HCEC 1CT (cell line): Measurements from ENCODE around the gene LAMA2.
"Not testable (repeated sequence)": the region's sequence is repeated elsewhere in the genome, so short reads cannot be mapped to it uniquely, and the experiment has no call there.

Experiments
- DNase-seq: peaks from one replicate; pipeline ENCODE4 v3.0.0-alpha.2; 2017

Gene LAMA2

GRCh38 chr6:129134535-129134934 is 251.6 kb downstream of the LAMA2 start:
- DNase-seq: no peak

GRCh38 chr6:129135451-129135850 is 252.5 kb downstream of the LAMA2 start:
- DNase-seq: no peak

DNA sequence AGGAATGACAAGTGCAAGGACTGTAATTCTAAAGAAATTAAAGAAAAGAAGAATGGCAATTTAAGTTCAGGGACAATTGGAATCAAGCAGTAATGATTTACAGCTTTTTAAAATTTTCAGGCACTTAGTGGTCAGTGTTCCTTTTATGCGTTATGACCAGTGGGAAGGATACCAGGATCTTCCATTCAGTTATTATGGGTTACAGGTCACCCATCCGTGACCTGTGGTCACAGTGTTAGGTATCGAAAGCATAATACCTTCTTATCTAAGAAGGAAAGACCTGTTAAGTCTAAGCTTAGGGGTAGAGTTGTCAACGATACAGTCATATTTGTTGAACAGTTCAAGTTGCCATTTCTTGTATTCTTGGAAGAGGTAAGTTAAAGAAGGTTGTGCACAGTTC is 253.8 kb downstream of the LAMA2 start:
- DNase-seq: no peak

GRCh38 chr6:129138739-129139405 is 255.9 kb downstream of the LAMA2 start:
- no peak for DNase-seq

- peak; percentile 51 for DNase-seq
These were observed 257.6 kb downstream of the LAMA2 start for GRCh38 chr6:129140526-129140925.

DNA sequence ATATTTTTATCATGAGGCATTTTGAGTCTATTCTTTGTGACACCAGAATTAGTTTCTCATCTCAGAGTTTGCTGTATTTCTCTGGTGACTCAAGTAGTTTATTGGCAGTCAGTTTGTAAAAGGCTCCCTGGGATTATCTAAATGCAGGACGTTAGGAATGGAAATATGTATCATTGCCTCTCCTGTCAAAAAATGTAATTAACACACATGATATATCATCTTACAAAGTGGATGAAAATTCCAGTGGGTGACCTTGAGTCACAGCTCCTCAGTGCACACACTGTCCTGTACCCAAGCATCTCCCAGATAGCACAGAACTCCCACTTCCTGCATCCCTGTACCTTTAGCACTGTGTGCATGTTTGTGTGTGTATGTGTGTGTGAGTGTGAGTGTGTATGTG is 258.6 kb downstream of the LAMA2 start:
- DNase-seq: peak; percentile 75

GRCh38 chr6:129146902-129147301 is 264.0 kb downstream of the LAMA2 start:
- DNase-seq: no peak

DNA sequence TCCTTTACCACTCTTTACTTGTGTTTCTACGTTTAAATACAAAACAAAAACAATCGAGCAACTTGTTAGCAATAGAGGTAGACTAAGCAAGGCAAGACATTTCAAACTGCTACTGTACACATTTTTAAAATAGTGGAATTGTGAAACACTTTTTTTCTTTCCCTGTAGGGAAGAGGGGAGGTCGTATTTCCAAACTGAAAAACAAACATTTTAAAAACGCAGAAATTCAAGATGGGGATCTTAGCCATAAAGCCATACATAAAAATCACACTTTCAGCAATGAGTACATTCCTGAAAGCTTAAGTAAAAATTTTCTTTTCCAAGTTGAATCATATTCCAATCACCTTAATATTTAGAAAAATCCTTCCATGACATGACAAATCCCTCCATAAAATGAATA is 267.6 kb downstream of the LAMA2 start:
- no peak for DNase-seq

- DNase-seq: no peak
These were observed 270.3 kb downstream of the LAMA2 start for GRCh38 chr6:129153257-129153656.

- not testable (repeated sequence) for DNase-seq
These were observed 276.3 kb downstream of the LAMA2 start for GRCh38 chr6:129159242-129159641.

- no peak for DNase-seq
These were observed 279.7 kb downstream of the LAMA2 start for GRCh38 chr6:129162605-129163004.

DNA sequence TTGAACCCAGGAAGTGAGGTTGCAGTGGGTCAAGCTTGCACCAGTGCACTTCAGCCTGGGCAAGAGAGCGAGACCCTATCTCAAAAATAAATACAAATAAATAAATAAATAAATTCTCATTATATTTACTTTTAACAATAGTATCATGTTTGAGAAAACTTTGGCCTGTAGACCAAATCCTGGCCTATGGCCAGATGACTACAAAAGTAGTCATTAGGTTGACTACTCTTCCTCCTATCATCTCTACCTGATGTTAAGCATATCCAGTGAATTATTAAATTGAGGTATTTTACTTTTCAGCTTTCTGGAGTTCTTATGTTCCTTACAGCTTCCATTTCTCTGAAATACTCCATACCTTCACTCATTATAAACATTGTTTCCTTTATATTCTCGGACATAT is 280.6 kb downstream of the LAMA2 start:
- no peak for DNase-seq

- no peak for DNase-seq
These were observed 281.1 kb downstream of the LAMA2 start for GRCh38 chr6:129164032-129164431.

DNA sequence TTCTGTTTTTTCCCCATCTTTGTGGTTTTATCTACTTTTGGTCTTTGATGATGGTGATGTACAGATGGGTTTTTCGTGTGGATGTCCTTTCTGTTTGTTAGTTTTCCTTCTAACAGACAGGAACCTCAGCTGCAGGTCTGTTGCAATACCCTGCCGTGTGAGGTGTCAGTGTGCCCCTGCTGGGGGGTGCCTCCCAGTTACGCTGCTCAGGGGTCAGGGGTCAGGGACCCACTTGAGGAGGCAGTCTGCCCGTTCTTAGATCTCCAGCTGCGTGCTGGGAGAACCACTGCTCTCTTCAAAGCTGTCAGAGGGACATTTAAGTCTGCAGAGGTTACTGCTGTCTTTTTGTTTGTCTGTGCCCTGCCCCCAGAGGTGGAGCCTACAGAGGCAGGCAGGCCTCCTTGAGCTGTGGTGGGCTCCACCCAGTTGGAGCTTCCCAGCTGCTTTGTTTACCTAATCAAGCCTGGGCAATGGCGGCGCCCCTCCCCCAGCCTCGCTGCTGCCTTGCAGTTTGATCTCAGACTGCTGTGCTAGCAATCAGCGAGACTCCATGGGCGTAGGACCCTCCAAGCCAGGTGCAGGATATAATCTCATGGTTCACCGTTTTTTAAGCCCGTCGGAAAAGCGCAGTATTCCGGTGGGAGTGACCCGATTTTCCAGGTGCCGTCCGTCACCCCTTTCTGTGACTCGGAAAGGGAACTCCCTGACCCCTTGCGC is 289.5 kb downstream of the LAMA2 start:
- DNase-seq: not testable (repeated sequence)

DNA sequence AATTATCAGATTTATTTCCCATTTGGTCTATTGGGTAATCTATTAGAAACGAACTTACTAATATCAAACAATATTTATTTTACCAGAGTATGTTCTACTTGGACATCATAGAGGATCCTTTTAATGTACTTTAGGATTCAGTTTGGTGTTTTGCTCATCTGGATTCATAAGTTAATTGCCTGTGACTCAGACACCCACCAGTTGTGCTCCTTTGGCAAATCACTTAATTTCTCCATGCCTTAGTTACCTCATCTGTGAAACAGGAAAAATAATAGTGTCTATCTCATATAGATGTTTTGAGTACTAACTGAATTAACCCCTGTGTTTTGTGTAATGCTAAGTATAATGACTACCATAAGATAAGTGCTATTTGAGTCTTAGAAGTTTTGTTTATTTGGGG is 292.1 kb downstream of the LAMA2 start:
- DNase-seq: no peak

GRCh38 chr6:129177801-129178200 is 294.9 kb downstream of the LAMA2 start:
- no peak for DNase-seq

DNA sequence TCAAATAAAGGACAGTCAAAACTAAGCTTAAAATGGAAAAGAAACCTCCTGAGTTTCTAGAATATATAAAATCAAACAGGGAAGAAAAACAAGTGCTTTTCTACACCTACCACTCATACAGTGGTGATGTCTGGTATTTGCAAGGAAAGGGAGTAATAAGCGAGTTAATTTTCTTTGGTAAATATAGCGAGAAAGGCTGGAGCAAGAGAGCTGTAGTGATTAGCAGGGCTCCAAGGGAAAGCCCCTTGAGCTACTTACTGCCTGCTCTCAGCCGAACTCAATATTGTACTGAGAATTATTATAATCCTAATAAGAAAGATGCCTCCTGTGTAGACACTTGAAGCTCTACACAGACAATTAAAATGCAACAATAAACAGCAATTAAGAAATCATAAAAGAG is 296.3 kb downstream of the LAMA2 start:
- no peak for DNase-seq

DNA sequence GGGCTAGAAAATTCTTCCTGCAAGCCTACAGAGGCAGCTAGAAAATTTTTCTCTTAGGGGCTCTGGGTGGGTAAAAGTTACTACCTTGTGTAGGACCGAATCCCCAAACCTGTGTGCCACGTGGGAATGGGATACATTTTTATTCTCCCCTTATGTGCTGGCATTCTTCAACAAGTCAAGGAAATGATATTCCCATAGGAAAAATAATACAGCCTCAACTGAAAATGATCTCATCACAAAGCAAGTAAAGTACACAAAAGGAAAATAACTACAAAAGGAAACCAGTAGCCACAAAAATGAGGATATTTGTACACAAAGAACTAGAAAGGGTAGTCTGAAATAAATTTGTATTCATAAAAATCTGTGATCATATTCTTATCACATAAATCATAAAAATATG is 298.1 kb downstream of the LAMA2 start:
- no peak for DNase-seq

GRCh38 chr6:129183187-129183591 is 300.3 kb downstream of the LAMA2 start:
- no peak for DNase-seq

DNA sequence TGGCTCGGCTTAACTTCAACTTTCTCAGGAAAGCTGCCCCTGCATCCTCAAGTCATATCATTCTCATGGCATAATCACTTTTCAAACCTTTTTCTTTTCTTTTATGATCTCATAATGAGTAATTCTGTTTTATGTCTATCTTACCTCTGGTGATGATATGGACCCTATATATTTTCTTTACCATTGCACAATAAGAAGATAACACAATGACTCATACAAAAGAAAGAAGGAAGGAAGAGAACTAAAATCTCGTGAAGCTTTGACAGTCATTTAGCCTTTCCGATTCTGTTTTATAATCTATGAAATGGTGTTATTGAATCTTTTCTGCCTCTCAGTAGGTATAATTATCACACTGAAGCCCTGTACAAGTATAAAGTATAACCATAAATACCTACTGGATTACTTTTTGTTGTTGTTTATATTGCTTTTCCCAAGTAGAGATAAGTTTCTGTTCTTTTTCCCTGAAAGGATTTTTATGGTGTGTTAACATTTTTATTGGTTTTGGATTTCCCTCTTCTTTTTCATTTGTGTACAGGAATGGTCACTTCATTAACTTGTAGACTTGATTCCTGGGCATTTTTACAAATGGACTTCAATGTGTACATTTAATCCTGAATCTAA is 300.9 kb downstream of the LAMA2 start:
- DNase-seq: peak; percentile 51

DNA sequence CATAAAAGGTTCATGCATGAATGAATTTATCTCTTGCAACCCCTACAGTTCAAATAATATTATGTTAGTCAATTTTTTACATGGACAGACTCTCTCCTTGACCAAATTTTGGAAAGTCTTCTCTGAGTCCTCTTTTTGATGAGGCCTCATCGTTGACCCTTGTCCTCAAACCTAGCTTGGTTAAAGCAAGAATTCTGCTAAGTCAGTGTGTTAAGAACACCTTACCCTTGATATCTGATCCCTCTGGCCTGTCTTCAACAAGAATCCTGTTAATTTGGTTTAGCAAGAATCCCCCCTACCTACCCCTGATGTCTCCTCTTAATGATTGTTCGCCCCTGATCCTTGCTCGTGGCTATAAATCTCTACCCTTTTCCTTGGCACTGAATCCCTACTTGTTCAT is 301.4 kb downstream of the LAMA2 start:
- no peak for DNase-seq

DNA sequence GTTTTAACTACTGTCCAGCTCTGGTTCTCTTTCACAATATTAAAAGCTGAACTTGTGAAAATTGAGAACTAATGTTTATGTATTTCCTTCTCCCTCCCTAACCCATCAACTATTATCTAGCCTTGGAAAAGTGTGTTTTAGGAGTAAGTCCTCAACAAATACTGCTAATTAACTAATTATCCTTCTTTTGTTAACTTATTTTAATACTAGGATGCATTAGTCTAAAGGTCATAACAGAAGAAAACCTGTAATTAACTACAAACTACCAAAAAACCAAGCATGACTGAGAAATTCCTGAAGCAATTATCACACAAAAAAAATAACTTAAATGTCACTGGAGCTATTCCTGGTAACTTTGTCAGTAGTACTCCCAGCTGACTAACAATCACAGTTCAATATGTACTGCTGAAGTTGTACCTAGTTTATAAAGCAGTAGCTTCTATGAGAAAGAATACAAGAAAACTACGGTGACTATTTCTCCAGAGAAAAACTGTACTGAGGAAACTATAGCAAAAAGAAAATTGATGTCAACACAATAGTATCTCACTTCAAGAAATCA is 301.9 kb downstream of the LAMA2 start:
- peak; percentile 18 for DNase-seq

- DNase-seq: peak; percentile 77
These were observed 304.1 kb downstream of the LAMA2 start for GRCh38 chr6:129186988-129187387.

DNA sequence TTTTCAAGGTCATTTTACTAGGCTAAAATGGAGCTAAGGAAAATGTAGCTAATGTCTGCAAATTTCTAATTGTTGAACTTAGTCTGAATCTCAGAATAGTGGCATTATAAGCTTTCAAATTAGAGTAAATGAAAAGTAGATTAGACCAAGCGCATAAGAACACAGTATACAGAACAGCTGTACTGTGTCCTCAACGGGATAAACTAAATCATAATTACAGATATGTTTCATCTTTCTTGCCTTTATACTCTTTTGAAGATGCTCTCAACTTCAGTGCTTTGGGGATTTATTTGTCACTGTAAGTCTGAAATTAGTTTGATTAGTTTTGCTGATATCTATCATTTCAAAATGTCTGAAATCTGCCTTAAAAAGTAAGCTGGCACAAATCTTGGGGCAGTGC is 305.4 kb downstream of the LAMA2 start:
- DNase-seq: no peak
